ENCODE data around the gene AKAP7.

AKAP7 gene

DNA sequence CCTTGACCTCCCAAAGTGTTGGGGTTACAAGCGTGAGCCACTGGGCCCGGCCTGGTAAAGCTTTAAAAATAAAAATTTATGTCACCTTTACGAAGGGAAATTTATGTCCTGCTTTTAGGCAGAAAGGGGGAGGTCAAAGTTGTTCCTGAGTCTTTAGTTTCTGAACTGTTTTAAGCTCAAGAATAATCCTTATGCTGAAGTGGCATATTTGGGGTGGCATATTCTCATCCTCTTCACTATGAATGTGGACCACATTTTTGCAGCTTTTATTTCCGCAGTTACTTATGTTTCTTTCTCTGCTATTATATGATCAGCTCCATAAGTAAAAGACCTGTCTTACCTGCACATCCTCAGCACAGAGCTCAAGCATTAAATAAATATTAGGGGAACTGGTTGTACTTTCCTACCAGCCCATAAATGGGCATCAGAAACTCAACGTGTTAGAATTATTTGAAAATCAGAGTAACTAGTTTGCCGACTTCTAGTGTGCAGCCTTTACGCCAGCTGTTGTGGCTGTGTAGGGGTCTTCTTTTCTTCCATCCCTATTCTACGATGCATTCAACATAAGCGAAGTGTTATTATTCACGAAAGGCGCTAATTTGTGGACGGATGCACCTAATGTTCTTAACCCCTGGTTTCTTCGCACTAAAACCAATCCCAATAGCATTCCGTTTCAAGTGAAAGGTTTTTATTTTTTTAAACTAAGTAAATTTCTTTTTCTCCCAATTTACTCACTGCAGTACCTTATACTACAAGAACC lies 867 bp upstream of the AKAP7 start:
- no peak for DNase-seq (ENCODE audit: low read depth)
- peak overlapping the region; percentile 61 for H3K4me3 ChIP-seq (ENCODE audit: low read length)

DNA sequence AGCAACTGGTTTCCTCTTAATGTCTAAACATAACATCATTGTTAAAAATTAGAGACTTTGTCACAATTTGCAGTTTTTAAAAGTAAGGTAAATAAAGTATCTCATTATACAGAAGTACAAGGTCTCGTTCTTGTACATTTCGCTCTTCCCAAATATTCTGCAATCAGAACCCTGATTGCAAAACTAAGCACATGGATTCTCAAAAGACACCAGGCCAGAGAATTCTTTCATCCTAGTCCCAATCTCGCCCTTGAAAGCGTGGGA lies 355 bp upstream of the AKAP7 start:
- peak overlapping the region; percentile 61 for H3K4me3 ChIP-seq (ENCODE audit: low read length)
- no peak for TF ChIP-seq CTCF (conservative IDR thresholded peaks at IDR 0.05; ENCODE audit: low read depth, low read length)
- no peak for DNase-seq (ENCODE audit: low read depth)

More for the DNA sequence above, 867 bp upstream of the AKAP7 start:
- no peak for TF ChIP-seq CTCF (conservative IDR thresholded peaks at IDR 0.05; ENCODE audit: low read depth, low read length)

DNA sequence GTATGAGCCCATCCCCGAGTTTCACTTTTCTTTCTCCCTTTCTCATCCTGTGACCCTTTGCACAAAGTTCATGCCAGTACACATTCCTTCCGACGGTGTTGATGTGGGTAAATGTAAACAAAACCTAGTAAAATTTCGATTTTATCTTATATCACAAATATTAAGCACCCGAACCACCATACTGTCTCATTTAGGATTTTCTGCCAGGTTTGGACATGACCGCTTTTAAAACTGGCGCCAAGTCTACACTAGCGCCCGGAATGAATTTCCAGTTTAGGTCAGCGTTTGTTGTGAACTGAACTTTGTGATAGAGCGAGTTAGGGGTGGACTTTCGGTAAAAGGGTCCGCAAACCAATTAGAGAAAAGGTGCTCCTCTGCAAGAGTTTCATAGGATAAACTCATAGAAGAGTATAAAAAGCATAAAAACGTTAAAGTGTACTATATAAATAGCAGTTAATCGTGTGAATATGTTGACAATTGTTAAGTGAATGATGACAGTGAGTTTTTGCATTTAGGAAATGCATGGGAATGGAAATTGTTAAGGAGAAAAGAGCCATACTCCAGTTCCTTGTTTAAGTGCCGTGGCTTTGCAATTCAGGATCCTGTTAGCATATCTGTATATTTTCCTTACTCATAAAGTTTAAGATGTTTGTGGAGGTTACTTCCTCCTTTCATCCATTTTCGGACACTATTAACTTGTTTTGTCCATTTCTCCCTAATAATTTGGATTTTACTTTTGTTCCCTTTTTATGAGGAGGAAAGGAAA lies 937 bp downstream of the AKAP7 start:
- H3K4me3 ChIP-seq (ENCODE audit: low read length), result peak overlapping the region; percentile 67
- no peak for DNase-seq (ENCODE audit: low read depth)
- TF ChIP-seq CTCF (conservative IDR thresholded peaks at IDR 0.05; ENCODE audit: low read depth, low read length), result no peak

DNA sequence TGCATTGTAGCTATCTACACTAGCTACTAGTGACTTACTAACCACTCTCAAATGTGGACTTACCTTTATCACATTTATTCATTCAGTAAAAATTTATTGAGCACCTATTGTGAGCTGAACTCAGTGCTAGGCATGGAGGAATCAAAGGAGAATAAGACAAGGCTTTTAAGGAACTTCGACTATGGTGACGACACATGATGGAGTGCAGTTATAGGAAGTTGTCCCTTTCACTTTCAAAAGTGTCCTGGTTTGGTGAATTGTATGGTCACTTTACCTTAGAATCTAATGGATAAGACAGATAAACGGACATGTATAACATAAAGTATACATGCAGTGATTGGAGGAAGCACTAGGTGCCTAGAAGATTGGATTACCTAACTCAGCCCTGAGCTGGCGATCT lies 4.3 kb downstream of the AKAP7 start:
- DNase-seq (ENCODE audit: low read depth), result no peak
- no peak for TF ChIP-seq CTCF (conservative IDR thresholded peaks at IDR 0.05; ENCODE audit: low read depth, low read length)
- H3K4me3 ChIP-seq (ENCODE audit: low read length), result no peak overlapping the region

GRCh38 chr6:131143319-131143718 lies 8.1 kb downstream of the AKAP7 start:
- no peak overlapping the region for H3K4me3 ChIP-seq (ENCODE audit: low read length)
- no peak for DNase-seq (ENCODE audit: low read depth)
- no peak for TF ChIP-seq CTCF (conservative IDR thresholded peaks at IDR 0.05; ENCODE audit: low read depth, low read length)

GRCh38 chr6:131146865-131147264 lies 11.6 kb downstream of the AKAP7 start:
- no peak overlapping the region for H3K4me3 ChIP-seq (ENCODE audit: low read length)
- DNase-seq (ENCODE audit: low read depth), result no peak
- TF ChIP-seq CTCF (conservative IDR thresholded peaks at IDR 0.05; ENCODE audit: low read depth, low read length), result no peak

DNA sequence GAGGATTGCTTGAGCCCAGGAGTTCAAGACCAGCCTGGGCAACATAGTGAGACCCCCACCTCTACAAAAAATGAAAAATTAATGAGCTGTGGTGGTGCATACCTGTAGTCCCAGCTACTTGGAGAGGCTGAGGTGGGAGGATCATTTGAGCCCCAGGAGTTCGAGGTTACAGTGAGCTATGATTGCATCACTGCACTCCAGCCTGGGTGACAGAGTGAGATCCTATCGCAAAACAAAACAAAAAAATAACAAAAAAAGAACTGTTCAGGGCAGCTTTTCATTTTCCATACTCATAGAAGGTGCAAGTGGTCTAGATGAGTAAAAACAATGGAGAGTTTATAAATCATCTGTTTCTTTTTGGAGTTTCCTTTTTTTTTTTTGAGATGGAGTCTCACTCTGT lies 21.1 kb downstream of the AKAP7 start:
- no peak for TF ChIP-seq CTCF (conservative IDR thresholded peaks at IDR 0.05; ENCODE audit: low read depth, low read length)
- no peak for DNase-seq (ENCODE audit: low read depth)
- no peak overlapping the region for H3K4me3 ChIP-seq (ENCODE audit: low read length)
